Astrocyte (in vitro differentiated cells and primary cell): Measurements from ENCODE around the gene TRIP10. TPM values are rescaled to one million over a fixed set of nuclear protein-coding genes. Genes with fewer than 3 reads are reported as not detected.
A peak's percentile ranks its signal among the peaks of the same experiment; 100 is the strongest.

ENCODE experiments used
- DNase-seq: peaks from one replicate; pipeline ENCODE4 v3.0.0-alpha.2; 2010; ENCODE audit warnings: low read depth
- FAIRE-seq: peaks from 2 replicates; lab custom pipeline; 2011; peaks lifted over from hg19 to GRCh38; lab: Jason Lieb, UNC
- H2AFZ ChIP-seq: 2 replicates; pipeline ENCODE4 v1.6.0; 2012; ENCODE audit warnings: low read depth, low read length, inconsistent platforms
- H3K27ac ChIP-seq: 2 replicates; pipeline ENCODE4 v1.5.1; 2011; ENCODE audit warnings: low read depth, low read length, inconsistent platforms
- H3K27me3 ChIP-seq: 2 replicates; pipeline ENCODE4 v1.6.0; 2011; ENCODE audit warnings: low read length, inconsistent platforms; ENCODE audit not compliant: insufficient read depth
- H3K36me3 ChIP-seq: 2 replicates; pipeline ENCODE4 v1.5.1; 2011; ENCODE audit warnings: low read length, inconsistent platforms; ENCODE audit not compliant: insufficient read depth
- H3K4me1 ChIP-seq: 2 replicates; pipeline ENCODE4 v1.5.1; 2011; ENCODE audit warnings: low read length, inconsistent platforms; ENCODE audit not compliant: insufficient read depth
- H3K4me2 ChIP-seq: 2 replicates; pipeline ENCODE4 v1.6.0; 2012; ENCODE audit warnings: low read length, inconsistent platforms
- H3K4me3 ChIP-seq: 2 replicates; pipeline ENCODE4 v1.5.1; 2011; ENCODE audit warnings: low read depth, mild to moderate bottlenecking, low read length, inconsistent platforms; ENCODE audit not compliant: insufficient read depth
- H3K79me2 ChIP-seq: 2 replicates; pipeline ENCODE4 v1.6.0; 2012; ENCODE audit warnings: mild to moderate bottlenecking, low read length, inconsistent platforms; ENCODE audit not compliant: insufficient read depth
- H3K9ac ChIP-seq: 2 replicates; pipeline ENCODE4 v1.6.0; 2012; ENCODE audit warnings: mild to moderate bottlenecking, low read length, inconsistent platforms
- H3K9me3 ChIP-seq: 2 replicates; pipeline ENCODE4 v1.5.1; 2012; ENCODE audit warnings: low read depth, mild to moderate bottlenecking, low read length, inconsistent platforms; ENCODE audit not compliant: insufficient read depth
- H4K20me1 ChIP-seq: 2 replicates; pipeline ENCODE4 v1.6.0; 2012; ENCODE audit warnings: low read length, inconsistent platforms; ENCODE audit not compliant: insufficient read depth
- H3K27ac Mint-ChIP-seq: one replicate; pipeline ENCODE4 v1.8.0; 2021; ENCODE audit warnings: mild to moderate bottlenecking, mixed read lengths; ENCODE audit not compliant: unreplicated experiment
- H3K27me3 Mint-ChIP-seq: one replicate; pipeline ENCODE4 v1.8.0; 2021; ENCODE audit warnings: low read depth, mixed read lengths; ENCODE audit not compliant: unreplicated experiment
- H3K36me3 Mint-ChIP-seq: one replicate; pipeline ENCODE4 v1.8.0; 2021; ENCODE audit warnings: low read depth, mixed read lengths; ENCODE audit not compliant: unreplicated experiment
- H3K4me1 Mint-ChIP-seq: one replicate; pipeline ENCODE4 v1.8.0; 2021; ENCODE audit warnings: low read depth, mixed read lengths; ENCODE audit not compliant: unreplicated experiment
- H3K4me3 Mint-ChIP-seq: one replicate; pipeline ENCODE4 v1.8.0; 2021; ENCODE audit warnings: mild to moderate bottlenecking, moderate library complexity, mixed read lengths; ENCODE audit not compliant: unreplicated experiment
- H3K9me3 Mint-ChIP-seq: one replicate; pipeline ENCODE4 v1.8.0; 2021; ENCODE audit warnings: mild to moderate bottlenecking, mixed read lengths; ENCODE audit not compliant: unreplicated experiment
- EZH2 ChIP-seq: IDR thresholded peaks from 2 replicates; pipeline ENCODE4 v1.6.1; 2012; ENCODE audit warnings: mild to moderate bottlenecking, low read length, inconsistent platforms; ENCODE audit not compliant: insufficient read depth
- total RNA-seq: library from RNA; stranded (reverse); gene quantifications from 2 replicates; pipeline ENCODE4 v1.2.1, GENCODE V29; 2021
- TF ChIP-seq, protein P1 (sequence below): IDR thresholded peaks from 2 replicates; pipeline ENCODE4 v1.5.1; 2011; ENCODE audit warnings: low read depth, mild to moderate bottlenecking, inconsistent platforms, low read length, moderate library complexity; ENCODE audit not compliant: insufficient read depth

The TRIP10 gene
- total RNA-seq, 1 donor from 2014 or later = 41.4 TPM

DNA sequence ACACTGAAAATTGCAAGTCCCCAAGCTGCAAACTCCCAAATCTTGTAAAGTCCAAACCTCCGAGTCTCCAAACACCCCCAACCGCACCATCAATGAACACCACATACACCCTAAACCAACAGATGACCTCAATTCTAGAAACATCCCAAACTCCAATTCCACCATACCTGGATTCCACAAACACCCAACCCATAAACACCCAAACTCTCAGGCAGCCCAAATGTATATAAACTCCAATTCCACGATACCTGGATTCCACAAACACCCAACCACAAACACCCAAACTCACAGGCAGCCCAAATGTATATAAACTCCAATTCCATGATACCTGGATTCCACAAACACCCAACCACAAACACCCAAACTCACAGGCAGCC is 19.5 kb upstream of the TRIP10 start:
- TF ChIP-seq, protein P1, sequence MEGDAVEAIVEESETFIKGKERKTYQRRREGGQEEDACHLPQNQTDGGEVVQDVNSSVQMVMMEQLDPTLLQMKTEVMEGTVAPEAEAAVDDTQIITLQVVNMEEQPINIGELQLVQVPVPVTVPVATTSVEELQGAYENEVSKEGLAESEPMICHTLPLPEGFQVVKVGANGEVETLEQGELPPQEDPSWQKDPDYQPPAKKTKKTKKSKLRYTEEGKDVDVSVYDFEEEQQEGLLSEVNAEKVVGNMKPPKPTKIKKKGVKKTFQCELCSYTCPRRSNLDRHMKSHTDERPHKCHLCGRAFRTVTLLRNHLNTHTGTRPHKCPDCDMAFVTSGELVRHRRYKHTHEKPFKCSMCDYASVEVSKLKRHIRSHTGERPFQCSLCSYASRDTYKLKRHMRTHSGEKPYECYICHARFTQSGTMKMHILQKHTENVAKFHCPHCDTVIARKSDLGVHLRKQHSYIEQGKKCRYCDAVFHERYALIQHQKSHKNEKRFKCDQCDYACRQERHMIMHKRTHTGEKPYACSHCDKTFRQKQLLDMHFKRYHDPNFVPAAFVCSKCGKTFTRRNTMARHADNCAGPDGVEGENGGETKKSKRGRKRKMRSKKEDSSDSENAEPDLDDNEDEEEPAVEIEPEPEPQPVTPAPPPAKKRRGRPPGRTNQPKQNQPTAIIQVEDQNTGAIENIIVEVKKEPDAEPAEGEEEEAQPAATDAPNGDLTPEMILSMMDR = no peak
- no peak for TF ChIP-seq EZH2
- Histone ChIP-seq H3K36me3 (no peaks in the 10 kb centered on the region), H3K9me3 (peaks cover 4% of the 10 kb centered on the region), H3K27me3 (no peaks in the 10 kb centered on the region), H3K27ac (no peak overlapping the region), H3K4me3 (no peak overlapping the region), H3K4me2 (no peak overlapping the region), H3K9ac (no peak overlapping the region), H2AFZ (no peak overlapping the region), H3K79me2 (no peaks in the 10 kb centered on the region), H4K20me1 (no peaks in the 10 kb centered on the region), H3K4me1 (no peaks in the 10 kb centered on the region)
- H3K27me3 Mint-ChIP-seq = peaks cover 8% of the 10 kb centered on the region
- DNase-seq (no peak), FAIRE-seq (no peak)
- H3K9me3 Mint-ChIP-seq = peaks cover 7% of the 10 kb centered on the region
- no peak overlapping the region for H3K4me3 Mint-ChIP-seq
- H3K27ac Mint-ChIP-seq = peak overlapping the region; percentile 14
- H3K4me1 Mint-ChIP-seq = peaks cover 2% of the 10 kb centered on the region
- H3K36me3 Mint-ChIP-seq = no peaks in the 10 kb centered on the region

DNA sequence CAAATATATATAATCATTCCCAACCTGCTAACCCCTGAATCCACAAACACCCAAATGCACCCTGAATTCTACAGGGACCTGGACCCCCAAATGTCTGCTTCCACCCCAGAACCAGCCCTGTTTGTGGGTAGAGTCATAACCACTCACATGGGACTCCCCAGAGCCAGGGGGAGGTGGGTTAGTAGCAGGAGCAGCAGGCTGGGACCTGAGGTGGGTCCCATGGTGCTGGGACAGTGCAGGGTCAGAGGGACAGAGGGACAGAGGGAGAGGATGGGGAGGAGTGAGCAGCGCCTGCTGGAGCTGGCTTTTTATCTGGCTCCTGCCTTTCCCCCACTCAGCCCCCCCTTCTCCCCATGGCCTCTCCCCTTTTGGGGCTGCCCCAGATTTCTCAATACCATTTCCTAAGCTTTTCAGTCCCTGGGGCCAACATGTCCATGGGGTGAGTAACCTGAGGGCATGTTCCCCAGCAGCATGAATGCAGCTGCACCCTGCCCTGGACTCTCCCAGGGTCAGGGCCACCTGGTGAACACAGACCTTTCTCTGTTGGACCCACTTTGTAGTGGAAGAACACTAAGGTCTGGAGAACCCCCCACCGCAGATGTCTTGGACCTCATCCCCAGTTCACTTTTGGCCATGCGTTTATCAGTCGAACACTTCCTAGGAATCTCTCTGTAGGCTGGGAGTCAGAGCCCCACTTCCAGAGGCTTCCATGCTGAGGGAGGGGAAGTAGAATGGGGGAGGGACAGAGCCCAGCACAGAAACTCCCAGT is 18.9 kb upstream of the TRIP10 start, which contains the start of gene C3:
TSS of gene C3 (minus strand) at position 282 of the 769 bp plus-strand sequence. CDS start at position 221, 61 bp downstream.
- Histone ChIP-seq H2AFZ (no peak within 1 kb of the TSS), H3K79me2 (no peaks in the 10 kb centered on the region), H3K4me2 (no peak within 1 kb of the TSS), H3K9ac (no peak within 1 kb of the TSS), H3K27ac (no peak within 1 kb of the TSS), H4K20me1 (no peaks in the 10 kb centered on the region), H3K36me3 (no peaks in the 10 kb centered on the region), H3K4me1 (no peaks in the 10 kb centered on the region), H3K4me3 (no peak within 1 kb of the TSS), H3K9me3 (peaks cover 4% of the 10 kb centered on the region), H3K27me3 (no peaks in the 10 kb centered on the region)
- TF ChIP-seq EZH2 = no peak
- TF ChIP-seq, protein P1 = no peak
- FAIRE-seq (no peak), DNase-seq (no peak)
- Mint-ChIP-seq H3K4me3 (no peak within 1 kb of the TSS), H3K4me1 (peaks cover 2% of the 10 kb centered on the region), H3K36me3 (no peaks in the 10 kb centered on the region), H3K27ac (peak within 1 kb of the TSS; percentile 14), H3K27me3 (peaks cover 8% of the 10 kb centered on the region), H3K9me3 (peaks cover 7% of the 10 kb centered on the region)

DNA sequence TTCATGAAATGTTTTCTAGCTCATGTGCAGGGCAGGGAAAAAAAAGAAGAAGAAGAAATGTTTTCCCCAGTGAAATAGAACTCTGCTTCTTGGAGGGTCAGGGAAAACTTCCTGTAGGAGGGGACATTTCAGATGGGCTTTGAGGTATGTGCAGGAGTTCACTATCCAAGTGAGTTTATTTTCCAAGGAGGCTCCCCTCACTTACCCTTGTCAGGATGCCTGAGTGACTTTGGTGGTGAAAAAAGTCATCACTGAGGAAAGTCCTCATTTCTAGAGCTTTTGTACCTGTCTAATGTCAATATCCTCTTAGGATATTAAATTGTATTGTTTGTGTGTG is 18.4 kb upstream of the TRIP10 start:
- no peak overlapping the region for H2AFZ ChIP-seq
- no peaks in the 10 kb centered on the region for H3K79me2 ChIP-seq
- FAIRE-seq (no peak), DNase-seq (no peak)
- peaks cover 4% of the 10 kb centered on the region for H3K9me3 ChIP-seq
- Mint-ChIP-seq H3K36me3 (no peaks in the 10 kb centered on the region), H3K4me1 (peaks cover 2% of the 10 kb centered on the region), H3K27ac (no peak overlapping the region), H3K9me3 (peaks cover 7% of the 10 kb centered on the region), H3K4me3 (no peak overlapping the region), H3K27me3 (peaks cover 8% of the 10 kb centered on the region)
- no peak overlapping the region for H3K27ac ChIP-seq
- no peak for TF ChIP-seq EZH2
- TF ChIP-seq, protein P1 = no peak
- H3K4me1 ChIP-seq = no peaks in the 10 kb centered on the region
- H4K20me1 ChIP-seq = no peaks in the 10 kb centered on the region
- no peak overlapping the region for H3K9ac ChIP-seq
- H3K27me3 ChIP-seq = no peaks in the 10 kb centered on the region
- H3K4me3 ChIP-seq = no peak overlapping the region
- no peaks in the 10 kb centered on the region for H3K36me3 ChIP-seq
- H3K4me2 ChIP-seq = no peak overlapping the region
